ENCODE results near the gene USP49.

The USP49 gene

DNA sequence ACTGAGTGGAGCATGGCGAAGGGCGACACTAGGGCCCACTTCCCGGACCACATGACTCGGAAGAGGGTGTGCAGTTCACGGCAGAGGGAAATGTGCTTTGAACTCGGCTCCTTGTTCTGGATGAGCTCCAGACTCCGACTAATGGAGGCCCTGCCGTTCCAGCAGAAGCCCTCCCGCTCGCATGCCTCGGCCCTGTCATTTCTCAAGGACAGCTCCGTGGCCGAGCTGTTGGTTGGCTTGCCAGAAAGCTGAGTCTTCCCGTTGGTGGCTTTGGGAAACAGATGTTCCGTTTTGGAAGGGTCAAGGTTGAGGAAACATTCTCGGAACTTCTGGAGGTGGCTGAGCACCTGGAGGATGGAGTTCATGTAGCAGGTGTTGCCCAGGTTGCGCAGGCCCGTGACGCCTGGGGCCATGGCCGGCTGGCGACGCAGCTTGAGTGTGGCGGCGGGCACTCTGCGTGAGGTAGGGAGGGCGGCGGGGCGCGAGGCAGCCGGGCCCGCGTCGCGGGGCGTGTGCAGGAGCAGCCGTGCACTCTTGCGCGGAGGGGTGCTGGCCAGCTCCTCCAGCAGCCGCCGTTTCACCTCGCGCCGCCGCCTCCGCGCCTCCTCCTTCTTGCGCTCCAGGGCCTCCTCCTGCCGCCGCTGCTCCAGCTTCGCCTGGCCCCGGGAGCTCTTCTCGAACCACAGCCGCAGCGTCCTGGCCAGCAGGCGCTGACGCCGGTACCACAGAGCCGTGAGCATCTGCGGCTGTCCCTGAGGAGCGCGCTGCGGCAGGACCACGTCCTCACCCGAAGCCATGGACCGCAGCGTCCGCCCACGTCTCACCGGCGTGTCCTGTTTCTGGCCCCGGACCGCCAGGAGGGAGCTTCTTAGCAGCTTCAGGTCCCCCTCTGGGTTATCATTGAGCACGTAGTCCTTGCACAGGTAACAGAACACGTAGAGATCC lies 89.1 kb downstream of the USP49 start:
- DNase-seq: no peak

DNA sequence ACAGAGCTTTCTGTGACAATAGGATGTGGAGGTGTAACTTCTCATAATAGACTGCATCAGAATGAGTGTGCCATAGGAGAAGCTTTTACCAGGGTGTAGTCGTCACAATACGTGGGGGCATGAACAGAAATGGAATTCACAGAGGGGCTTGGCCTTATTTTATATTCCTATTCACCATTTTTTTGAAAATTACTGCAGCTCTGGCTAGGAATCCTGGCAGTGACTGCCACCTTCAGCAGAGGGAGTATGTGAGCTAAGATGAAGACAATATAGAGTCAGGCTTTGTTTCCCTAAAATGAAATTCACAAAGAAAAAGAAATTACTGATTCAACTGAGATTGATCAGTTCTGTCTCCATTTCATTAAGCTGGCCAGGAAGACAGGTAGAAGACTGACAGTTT lies 93.8 kb downstream of the USP49 start:
- no peak for DNase-seq

DNA sequence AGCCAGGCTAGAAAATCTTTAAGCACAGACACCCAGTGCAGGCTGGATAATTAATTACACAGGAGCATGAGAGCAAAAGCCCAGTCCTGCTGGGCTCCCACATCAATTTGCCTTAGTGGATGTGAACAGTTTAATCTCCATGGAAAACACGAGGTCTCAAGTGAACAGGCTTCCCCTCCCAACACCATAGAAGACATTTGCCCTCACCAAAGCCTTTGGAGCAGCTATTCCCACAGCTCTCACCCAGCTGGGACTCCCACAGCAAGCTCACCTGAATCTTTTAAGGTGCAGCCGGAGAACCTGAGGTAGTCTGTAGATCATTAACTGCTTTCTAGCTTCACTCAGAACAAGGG lies 95.6 kb downstream of the USP49 start:
- no peak for DNase-seq

DNA sequence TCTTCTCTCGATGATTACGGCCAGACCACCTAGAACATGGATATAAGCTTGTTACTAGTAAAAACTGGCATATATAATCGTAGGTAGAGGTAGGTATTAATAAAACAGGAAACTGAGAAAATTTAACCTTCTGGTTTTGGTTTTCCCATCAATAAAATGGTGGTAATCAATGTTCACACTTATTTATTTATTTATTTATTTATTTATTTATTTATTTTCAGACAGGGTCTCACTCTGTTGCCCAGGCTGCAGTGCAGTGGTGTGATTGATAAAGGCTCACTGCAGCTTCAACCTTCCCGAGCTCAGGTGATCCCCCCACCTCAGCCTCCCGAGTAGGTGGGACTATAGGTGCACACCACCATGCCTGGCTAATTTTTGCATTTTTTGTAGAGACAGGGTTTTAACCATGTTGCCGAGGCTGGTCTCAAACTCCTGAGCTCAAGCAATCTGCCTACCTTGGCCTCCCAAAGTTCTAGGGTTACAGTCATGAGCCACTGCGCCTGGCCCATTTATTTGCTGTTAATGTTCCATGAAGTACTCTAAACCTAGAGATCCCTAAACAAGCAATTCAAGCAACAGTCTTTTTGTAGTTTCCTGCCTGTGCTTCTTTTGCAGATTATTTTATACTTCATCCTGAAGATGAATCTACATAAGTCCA lies 96.1 kb downstream of the USP49 start:
- DNase-seq: no peak

DNA sequence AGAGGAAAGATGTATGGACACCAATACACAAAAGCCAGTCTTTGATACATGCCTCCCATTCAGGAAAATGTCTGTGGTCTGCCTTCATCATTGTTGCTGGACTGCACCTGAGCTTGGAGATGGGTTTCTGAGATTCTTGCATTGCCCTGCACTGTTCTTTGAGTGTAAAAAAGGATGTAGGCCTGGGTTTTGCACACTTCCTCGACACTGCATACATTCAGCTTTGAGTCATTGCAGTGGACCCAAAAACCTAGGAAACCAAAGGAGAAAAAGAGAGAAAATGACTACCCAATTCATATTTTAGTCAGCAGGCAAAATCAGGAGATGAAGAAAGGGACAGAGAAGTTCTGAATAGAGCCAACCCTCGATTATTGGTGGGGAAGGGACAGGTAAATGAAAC lies 98.7 kb downstream of the USP49 start:
- DNase-seq: no peak

DNA sequence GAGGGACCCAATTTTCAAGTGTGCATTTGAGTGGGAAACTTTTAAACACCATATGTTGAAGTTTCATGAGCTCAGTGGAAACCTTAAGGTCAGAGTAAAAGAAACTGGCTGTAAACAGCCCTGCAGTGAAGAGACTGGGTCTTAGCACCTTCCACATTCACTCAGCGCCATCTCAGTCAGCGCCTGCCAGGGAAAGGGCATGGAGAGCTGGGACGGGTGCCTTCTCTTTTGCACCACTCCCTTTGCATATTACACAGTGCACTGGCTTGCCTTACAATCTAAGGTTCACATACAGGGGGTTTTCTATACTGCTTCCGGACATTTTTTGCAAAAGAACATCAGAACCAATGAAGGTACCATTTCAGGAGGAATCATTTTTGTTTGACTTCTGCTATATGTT lies 103.2 kb downstream of the USP49 start:
- no peak for DNase-seq

DNA sequence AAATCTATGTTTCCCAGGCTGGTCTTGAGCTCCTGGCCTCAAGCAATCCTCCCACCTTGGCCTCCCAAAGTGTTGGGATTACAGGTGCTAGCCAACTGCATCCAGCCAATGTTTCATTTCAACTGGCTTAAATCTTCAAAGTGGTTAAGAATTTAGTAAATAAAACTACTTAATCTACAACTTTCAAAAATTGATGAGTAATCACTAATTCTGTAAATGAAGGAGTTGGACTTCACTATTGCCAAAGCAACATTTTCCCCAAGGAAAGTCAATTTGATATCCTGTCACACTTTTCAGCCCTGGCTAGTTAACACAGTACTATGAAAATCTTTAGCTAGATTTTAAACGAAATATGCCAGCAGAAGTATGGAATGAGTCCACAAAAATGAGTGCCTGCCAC lies 103.9 kb downstream of the USP49 start:
- no peak for DNase-seq

DNA sequence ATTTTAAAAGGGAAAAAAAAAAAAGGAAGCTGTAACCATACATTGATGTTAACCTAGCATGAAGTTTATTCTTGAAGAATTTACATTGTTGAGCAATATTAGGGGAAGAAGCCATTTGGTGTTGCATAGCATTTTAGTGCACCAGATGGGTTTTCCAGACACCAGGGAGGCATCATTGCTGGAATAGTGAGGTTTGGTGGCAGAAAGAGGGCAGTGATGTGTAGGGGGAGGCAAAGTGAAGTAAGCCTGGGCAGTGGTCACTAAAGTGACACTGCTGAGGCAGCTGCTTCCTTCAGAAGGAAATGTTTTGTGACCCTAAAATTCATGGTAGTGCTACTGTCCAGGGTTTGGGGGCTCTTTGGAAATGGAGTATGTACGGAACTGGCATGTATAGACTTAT lies 105.1 kb downstream of the USP49 start:
- no peak for DNase-seq

DNA sequence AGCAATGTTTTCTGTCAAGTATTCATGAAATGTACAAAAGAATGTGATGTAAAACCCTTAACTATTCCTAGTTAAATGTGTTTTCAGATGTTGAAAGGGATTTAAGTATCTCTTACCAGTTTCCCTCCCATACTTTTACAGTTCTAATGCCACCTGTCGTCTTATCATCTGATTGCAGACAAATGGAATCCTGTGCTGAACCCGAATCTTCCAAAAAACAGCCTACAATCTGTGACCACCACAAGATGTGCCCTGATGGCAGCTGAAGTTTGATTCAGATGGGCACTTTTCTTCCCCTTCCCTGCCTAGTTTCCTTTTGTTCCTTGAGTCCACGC lies 105.8 kb downstream of the USP49 start:
- DNase-seq: no peak

DNA sequence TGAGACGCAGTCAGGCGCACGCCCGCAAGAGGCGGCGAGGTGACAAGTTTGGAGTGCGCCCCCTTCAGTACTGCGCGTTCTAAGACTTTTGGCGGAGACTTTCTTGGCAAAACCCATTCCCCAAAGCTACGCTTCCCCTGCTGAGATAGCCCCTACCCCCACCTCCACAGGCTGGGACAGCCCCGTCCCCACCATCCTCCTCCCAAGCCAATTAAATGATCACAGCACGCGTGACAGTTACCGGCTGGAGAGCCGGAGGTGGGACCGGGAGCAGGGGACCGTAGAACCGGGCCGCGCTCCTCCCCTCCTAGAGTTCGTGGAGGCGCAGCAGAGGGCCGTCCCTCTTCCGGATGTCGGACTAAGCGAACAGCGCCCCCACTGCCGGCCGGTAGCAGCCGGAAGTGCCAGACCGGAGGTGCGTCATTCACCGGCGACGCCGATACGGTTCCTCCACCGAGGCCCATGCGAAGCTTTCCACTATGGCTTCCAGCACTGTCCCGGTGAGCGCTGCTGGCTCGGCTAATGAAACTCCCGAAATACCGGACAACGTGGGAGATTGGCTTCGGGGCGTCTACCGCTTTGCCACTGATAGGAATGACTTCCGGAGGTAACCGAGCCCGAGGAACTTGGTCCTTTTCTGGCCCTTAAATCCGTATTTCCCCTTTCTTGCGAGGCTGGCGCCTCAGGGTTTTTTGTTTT lies 107.8 kb downstream of the USP49 start, which contains the start of gene TOMM6:
Gene TOMM6 (plus strand): TSS at position 476 of the 699 bp plus-strand sequence. CDS start 4 bp downstream, at position 480.
- peak; percentile 88 to 98 (median 92) for DNase-seq

DNA sequence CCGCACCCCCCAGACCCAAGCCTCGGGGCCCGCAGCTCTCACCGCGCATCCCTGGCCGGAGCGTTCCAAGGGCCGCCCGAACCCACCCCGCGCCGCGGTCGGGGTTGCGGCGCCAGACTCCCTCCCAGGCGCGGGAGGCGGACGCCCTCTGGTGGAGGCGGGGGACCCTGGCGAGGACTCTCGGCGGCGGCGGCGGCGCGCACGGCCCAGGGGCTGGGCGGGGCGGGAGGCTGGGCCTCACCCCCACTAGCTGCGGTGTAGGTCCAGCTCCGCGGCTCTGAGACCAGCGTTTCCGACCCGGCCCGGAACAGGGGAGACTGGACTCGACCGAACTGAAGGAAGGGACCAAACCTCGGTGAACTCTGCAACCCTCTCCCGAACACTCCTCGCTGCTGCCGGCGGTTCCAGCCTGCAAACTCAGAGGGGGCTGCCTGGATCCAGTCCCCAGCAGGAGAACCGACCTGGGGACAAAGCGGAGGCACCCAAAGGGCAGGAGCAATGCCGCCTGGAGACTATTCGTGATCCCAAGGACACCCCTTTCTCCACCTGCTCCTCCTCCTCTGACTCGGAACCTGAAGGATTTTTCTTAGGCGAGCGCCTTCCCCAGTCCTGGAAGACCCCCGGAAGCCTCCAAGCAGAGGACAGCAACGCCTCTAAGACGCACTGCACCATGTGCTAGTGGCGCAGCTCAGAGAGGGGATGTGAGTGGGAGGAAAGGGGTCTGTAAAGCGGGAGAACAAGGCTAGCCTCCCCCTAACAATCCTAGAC lies 108.5 kb downstream of the USP49 start:
- peak; percentile 63 to 86 (median 80) for DNase-seq

DNA sequence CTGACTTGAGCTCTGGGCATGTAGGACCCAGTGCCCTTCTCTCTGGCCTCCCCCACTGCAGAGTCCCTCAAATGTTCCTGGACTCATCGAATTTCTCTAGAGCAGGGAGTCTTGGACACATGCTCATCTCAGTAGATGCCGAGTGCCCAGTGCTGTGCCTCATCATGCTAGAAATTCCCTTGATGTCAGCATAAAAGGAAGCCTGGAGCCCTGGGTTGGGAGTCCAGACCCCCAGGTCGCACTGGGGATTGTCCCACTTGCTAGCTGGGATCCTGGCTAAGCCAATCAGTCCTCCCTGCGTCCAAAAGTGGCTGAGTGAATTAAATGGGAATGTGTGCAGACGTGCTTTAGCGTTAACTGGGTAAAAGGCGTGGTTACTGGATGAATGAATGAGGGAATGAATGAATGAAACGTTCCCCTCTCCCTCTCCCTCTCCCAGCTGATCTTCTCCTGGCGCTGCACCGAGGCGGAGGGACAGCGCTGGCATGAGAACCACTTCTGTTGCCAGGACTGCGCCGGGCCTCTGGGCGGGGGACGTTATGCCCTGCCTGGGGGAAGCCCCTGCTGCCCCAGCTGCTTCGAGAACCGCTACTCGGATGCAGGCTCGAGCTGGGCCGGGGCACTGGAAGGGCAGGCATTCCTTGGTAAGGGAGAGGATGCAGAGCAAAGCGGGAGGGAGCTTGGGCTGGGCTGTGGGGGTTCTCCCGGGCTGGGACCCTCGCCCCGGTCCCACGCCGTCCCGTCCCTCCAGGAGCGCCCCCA lies 109.3 kb downstream of the USP49 start:
- DNase-seq: no peak

DNA sequence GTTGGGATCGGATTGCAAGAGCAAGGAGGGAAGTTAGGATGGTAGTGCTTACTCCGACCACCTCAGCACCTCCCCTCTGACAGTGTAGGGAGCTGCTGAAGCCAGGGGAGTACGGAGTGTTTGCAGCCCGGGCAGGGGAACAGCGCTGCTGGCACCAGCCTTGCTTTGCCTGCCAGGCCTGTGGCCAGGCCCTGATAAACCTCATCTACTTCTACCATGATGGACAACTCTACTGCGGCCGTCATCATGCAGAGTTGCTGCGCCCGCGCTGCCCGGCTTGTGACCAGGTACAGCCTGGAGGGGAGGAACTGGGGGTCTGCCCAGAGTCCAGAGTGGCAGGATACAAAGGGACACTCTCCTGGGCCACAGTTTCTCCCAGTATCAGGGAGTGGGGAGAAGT lies 109.9 kb downstream of the USP49 start:
- no peak for DNase-seq

DNA sequence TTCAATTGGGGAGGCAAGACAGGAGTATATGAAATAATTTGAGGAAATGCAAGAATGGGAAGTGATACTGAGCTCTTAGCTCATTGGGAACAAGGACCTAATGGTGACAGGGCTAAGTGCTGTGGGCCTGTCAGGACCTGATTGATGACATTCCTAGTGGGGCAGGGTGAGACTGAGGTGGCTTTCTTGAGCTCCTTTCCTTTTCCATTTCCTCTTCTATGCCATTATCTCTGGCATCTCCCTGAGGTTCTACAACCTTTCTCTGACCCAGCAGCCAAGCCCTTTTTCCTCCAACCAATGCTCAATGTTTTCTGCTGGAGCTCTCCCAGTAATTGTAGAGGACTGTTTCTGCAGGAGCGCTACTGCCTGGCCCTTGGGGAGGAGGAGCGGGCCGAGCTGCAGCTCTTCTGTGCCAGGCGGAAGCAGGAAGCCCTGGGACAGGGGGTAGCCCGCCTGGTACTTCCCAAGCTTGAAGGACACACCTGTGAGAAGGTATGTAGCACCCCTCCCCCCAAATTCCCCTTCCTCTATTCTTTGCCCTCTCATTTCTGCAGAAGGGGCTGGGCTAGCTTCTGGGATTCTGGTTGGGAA lies 110.5 kb downstream of the USP49 start:
- DNase-seq: no peak

DNA sequence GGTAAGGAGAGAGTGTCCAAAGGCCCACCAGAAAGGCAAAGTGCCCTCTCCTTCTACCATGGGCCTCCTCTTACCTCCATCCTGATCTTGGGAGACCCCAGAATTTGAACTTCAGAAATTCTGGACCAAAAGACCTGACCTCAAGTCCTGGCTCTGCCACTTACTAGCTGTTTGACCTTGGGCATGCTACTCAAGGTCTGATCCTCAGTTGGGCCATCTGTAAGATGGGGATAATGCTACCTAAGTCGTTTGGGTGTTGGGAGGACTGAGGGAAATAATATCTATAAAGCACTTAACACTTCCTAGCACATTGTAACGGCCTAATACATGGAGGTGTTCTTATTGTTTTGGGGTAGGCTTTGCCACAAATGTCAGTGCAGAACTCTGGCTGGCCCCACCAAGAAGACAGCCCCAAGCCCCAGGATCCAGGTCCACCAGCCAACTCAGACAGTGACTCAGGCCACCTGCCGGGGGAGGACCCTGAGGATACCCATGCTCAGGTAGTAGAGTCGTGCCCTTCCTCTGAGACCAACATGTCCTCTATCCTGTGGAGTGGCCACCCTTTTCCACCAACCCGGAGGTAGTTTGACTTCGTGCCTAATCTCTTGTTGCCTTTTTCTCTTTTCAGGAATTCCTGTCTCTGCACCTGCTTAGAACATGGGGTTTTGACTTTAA lies 111.9 kb downstream of the USP49 start:
- no peak for DNase-seq

DNA sequence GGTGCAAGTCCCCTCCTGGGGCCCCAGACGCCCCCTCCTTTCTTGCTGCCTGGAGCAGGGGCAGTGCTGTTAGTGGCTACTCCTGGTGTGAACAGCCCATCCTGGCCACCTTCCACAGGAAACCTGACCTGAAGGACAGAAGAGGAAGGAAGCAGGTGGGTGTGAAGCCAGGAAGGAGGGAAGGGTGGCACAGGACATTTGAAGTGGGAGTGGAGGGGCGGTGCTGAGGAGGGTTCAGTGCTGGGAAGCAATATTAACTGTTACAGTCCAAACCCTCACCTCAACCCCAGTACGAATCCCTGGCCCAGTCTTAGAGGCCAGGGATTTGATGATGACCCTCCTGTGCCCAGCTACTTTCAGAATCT lies 113.8 kb downstream of the USP49 start:
- DNase-seq: no peak

DNA sequence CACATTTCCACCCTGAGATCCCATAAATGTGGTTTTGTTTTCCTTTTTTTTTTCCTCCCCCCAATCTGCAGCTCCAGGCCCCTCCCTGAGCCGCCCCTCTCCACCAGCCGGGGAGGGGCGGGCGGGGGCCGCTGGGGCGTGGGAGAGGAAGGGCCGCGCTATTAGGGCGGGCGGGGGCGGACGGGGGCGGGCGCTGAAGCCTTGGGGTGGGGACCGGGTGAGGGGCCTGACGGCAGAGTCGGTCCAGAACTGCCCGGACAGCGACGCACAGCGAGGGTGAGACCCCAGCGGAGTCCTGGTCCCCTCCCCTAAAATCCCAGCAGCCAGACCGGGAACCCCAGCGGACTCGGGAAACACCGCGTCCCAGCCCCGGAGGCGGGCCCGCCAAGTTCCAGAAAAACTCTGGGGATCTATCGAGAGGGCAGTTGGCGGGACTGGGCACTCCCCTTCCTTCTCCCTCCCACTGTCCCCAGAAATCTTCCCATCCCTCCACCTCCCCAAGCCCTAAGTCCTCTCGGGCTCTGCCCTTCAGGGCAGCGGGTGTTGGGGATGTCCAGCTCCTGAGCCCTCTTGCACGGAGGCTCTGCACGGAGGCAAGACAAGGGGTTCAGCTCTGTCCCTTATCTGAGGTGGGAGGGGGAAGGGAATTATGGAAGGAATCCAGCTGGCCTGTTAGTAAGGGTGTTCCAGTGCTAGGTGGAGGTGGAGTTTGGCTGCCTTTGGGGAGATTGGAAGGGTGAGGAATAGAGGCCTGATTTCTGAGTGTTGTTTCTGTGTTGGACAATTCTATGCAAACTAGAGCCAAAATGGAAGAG lies 114.4 kb downstream of the USP49 start, which contains the start of gene PRICKLE4:
Gene PRICKLE4 (plus strand): TSS at position 232 of the 815 bp plus-strand sequence. CDS start 2,692 bp downstream, outside the sequence.
- peak in 2 of 6 experiments; percentile 20 to 36 for DNase-seq

DNA sequence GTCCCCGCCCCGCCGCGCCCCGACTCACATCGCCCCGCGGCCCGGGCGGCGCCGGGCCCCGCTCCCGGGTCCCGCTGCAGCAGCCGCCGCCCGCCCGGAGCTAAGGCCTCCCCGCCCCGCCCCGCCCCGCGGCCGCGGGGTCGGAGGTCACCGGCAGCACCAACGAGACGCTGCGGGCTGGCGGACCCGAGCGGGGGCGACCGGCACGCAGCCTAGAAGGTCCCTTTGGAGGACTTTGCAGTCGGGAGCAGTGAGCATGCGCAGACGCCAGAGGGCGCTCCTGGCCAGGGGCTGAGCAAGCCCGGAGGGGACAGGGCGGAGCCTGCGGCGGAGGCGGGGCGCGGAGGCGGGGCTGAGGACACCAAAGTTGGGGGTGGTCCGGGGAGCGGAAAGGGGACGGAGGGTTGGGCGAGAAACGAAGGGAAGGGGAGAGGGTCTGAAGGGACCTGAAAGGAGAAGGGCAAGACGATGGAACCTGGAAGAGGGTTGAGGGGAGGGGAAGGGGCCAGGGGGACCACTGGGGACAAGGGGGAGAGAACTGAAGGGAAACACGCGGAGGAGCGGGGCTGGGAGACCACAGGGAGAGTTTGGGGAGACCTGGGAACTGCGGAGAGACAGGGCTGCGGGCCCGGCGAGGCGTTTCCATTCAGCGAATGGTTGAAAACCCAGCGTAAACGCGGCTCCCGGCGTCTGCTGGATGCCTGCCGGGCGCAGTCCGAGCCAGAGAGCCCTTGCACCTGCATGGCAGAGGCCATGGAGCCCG lies 115.2 kb downstream of the USP49 start, which contains the start of gene FRS3:
Gene FRS3 (minus strand): TSS at position 113 of the 763 bp plus-strand sequence. CDS start 2,913 bp downstream, outside the sequence.
- peak; percentile 92 to 98 (median 98) for DNase-seq

DNA sequence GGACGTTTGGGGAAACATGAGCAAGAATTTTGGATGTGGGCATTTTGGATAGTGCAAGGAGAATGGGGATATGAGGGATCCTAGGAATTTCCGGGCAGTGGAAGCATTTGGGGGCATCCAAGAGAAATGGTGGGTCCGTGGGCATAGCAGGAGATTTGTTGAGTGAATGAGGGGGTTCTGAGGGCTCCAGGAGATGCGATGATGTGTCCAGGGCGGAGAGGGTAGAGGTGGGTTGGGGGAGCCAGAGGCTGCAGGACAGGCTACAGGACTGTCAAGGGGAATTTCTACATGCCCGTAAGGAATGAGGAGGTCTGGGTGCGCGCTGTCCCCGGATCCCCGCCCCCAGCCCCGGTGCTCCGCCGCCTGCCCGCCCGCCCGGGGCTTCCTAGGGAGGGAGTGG lies 115.8 kb downstream of the USP49 start:
- DNase-seq: no peak

All from stimulated activated naive CD4-positive, alpha-beta T cell (primary cell).